ENCODE data around the gene SEC61B.

DNA sequence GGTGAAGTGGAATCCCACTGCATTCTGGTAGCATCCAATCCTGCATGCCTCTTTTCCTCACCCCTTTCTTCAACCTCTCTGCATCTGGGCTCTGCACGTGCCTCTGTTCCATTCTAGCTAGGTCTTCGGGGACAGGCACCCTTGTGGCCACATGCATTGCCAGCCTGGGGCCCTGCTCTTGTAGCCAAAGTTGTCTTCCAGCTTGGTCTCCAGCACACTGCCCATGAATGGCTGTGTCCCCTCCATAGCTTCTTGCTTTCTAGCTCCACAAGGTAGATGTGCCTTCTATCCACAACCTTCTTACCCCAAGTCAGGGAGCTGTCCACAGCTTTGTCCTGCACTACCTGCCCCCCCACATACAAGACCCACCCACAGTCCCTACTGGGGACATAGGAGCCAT, 32.9 kb upstream of the SEC61B start:
- TF ChIP-seq, protein P1, sequence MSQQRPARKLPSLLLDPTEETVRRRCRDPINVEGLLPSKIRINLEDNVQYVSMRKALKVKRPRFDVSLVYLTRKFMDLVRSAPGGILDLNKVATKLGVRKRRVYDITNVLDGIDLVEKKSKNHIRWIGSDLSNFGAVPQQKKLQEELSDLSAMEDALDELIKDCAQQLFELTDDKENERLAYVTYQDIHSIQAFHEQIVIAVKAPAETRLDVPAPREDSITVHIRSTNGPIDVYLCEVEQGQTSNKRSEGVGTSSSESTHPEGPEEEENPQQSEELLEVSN (IDR thresholded peaks at IDR 0.05; ENCODE audit: borderline replicate concordance in 1 of 2, extremely low read depth in 1 of 2, insufficient read depth in 1 of 2, insufficient read length in 1 of 2, low read depth in 1 of 2, low read length in 1 of 2, poor library complexity in 1 of 2, severe bottlenecking in 1 of 2), result no peak
- TF ChIP-seq, protein P2, sequence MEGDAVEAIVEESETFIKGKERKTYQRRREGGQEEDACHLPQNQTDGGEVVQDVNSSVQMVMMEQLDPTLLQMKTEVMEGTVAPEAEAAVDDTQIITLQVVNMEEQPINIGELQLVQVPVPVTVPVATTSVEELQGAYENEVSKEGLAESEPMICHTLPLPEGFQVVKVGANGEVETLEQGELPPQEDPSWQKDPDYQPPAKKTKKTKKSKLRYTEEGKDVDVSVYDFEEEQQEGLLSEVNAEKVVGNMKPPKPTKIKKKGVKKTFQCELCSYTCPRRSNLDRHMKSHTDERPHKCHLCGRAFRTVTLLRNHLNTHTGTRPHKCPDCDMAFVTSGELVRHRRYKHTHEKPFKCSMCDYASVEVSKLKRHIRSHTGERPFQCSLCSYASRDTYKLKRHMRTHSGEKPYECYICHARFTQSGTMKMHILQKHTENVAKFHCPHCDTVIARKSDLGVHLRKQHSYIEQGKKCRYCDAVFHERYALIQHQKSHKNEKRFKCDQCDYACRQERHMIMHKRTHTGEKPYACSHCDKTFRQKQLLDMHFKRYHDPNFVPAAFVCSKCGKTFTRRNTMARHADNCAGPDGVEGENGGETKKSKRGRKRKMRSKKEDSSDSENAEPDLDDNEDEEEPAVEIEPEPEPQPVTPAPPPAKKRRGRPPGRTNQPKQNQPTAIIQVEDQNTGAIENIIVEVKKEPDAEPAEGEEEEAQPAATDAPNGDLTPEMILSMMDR (IDR thresholded peaks at IDR 0.05 in 2 of 3, conservative IDR thresholded peaks at IDR 0.05 in 1 of 3; ENCODE audit: insufficient read depth in 2 of 3, low read depth in 1 of 3, low read length in 3 of 3), result no peak
- no peak for TF ChIP-seq ZFP30 (CRISPR knock-in tag; IDR thresholded peaks at IDR 0.05; ENCODE audit: borderline replicate concordance)
- no peak for TF ChIP-seq CEBPG (CRISPR knock-in tag; IDR thresholded peaks at IDR 0.05)
- no peak for TF ChIP-seq CEBPG (tag; conservative IDR thresholded peaks at IDR 0.05 in 1 of 2, IDR thresholded peaks at IDR 0.05 in 1 of 2)
- no peak for TF ChIP-seq NRF1 (conservative IDR thresholded peaks at IDR 0.05 in 1 of 2, IDR thresholded peaks at IDR 0.05 in 1 of 2)
- no peak for TF ChIP-seq NR2F6 (CRISPR knock-in tag; IDR thresholded peaks at IDR 0.05)
- TF ChIP-seq, protein P3, sequence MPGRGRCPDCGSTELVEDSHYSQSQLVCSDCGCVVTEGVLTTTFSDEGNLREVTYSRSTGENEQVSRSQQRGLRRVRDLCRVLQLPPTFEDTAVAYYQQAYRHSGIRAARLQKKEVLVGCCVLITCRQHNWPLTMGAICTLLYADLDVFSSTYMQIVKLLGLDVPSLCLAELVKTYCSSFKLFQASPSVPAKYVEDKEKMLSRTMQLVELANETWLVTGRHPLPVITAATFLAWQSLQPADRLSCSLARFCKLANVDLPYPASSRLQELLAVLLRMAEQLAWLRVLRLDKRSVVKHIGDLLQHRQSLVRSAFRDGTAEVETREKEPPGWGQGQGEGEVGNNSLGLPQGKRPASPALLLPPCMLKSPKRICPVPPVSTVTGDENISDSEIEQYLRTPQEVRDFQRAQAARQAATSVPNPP (IDR thresholded peaks at IDR 0.05; ENCODE audit: borderline replicate concordance, insufficient read depth, insufficient read length), result no peak
- no peak for TF ChIP-seq TEAD4 (IDR thresholded peaks at IDR 0.05; ENCODE audit: low read length)
- no peak for TF ChIP-seq TEAD4 (CRISPR knock-in tag; IDR thresholded peaks at IDR 0.05; ENCODE audit: borderline replicate concordance)
- no peak for TF ChIP-seq TGIF2 (CRISPR knock-in tag; IDR thresholded peaks at IDR 0.05)
- TF ChIP-seq NR2C1 (IDR thresholded peaks at IDR 0.05), result no peak
- no peak for TF ChIP-seq NR2C1 (tag; IDR thresholded peaks at IDR 0.05)
- no peak for TF ChIP-seq ZNF3 (CRISPR knock-in tag; IDR thresholded peaks at IDR 0.05)
- no peak for TF ChIP-seq ZC3H11A (IDR thresholded peaks at IDR 0.05; ENCODE audit: low read depth, low read length)
